Measurements from ENCODE around the gene FBXL16. TPM values are rescaled to one million over a fixed set of nuclear protein-coding genes. Genes with fewer than 3 reads are reported as not detected.
A peak's percentile ranks its signal among the peaks of the same experiment; 100 is the strongest.

The FBXL16 gene
- total RNA-seq, 1 experiment from 2014 or later: not detected

- no peak overlapping the region for H3K27ac ChIP-seq
- H3K27me3 ChIP-seq (replicated peaks): peaks cover 24% of the 10 kb centered on the region
- peaks cover 17% of the 10 kb centered on the region for H3K36me3 ChIP-seq
- no peak overlapping the region for H3K4me3 ChIP-seq
- H3K4me1 ChIP-seq (replicated peaks): peaks cover 50% of the 10 kb centered on the region
- H3K9me3 ChIP-seq (replicated peaks): 0 out of 2 replicates have a peak, but pooled peaks cover 5% of the 10 kb centered on the region
- no peak for DNase-seq (ENCODE audit: low read depth in 1 of 2, low spot score in 2 of 2)
These were observed 18.1 kb upstream of the FBXL16 start for GRCh38 chr16:723695-724094.

GRCh38 chr16:722835-723633, 17.4 kb upstream of the FBXL16 start:
- peaks cover 17% of the 10 kb centered on the region for H3K36me3 ChIP-seq
- 0 out of 2 replicates have a peak, but pooled peaks cover 5% of the 10 kb centered on the region for H3K9me3 ChIP-seq (replicated peaks)
- H3K4me3 ChIP-seq: no peak overlapping the region
- peaks cover 43% of the 10 kb centered on the region for H3K4me1 ChIP-seq (replicated peaks)
- peaks cover 21% of the 10 kb centered on the region for H3K27me3 ChIP-seq (replicated peaks)
- DNase-seq (ENCODE audit: low read depth in 1 of 2, low spot score in 2 of 2): no peak
- no peak overlapping the region for H3K27ac ChIP-seq

- DNase-seq (ENCODE audit: low read depth in 1 of 2, low spot score in 2 of 2): no peak
- no peak overlapping the region for H3K27ac ChIP-seq
- peaks cover 17% of the 10 kb centered on the region for H3K36me3 ChIP-seq
- peaks cover 14% of the 10 kb centered on the region for H3K27me3 ChIP-seq (replicated peaks)
- peak overlapping the region; percentile 89 for H3K4me3 ChIP-seq
- H3K9me3 ChIP-seq (replicated peaks): 0 out of 2 replicates have a peak, but pooled peaks cover 5% of the 10 kb centered on the region
- peaks cover 34% of the 10 kb centered on the region for H3K4me1 ChIP-seq (replicated peaks)
These were observed 16.4 kb upstream of the FBXL16 start for GRCh38 chr16:721765-722540.

- Histone ChIP-seq H3K36me3 (peaks cover 17% of the 10 kb centered on the region), H3K27me3 (replicated peaks) (peaks cover 9% of the 10 kb centered on the region; the same call in 1 of the 2 replicates), H3K4me3 (peak within 1 kb of the TSS; percentile 89), H3K4me1 (replicated peaks) (peaks cover 34% of the 10 kb centered on the region), H3K9me3 (replicated peaks) (0 out of 2 replicates have a peak, but pooled peaks cover 5% of the 10 kb centered on the region), H3K27ac (peak within 1 kb of the TSS; percentile 40)
- peak; percentile 75 to 89 for DNase-seq (ENCODE audit: low read depth in 1 of 2, low spot score in 2 of 2)
These were observed 15.6 kb upstream of the FBXL16 start, which contains the start of gene ANTKMT for GRCh38 chr16:720990-721764. TSS of gene ANTKMT (plus strand) at chr16:721146. CDS start at chr16:721275, 129 bp downstream.

- peak overlapping the region; percentile 40 for H3K27ac ChIP-seq
- H3K4me3 ChIP-seq: peak overlapping the region; percentile 89
- H3K36me3 ChIP-seq: peaks cover 17% of the 10 kb centered on the region
- H3K4me1 ChIP-seq (replicated peaks): peaks cover 41% of the 10 kb centered on the region
- H3K27me3 ChIP-seq (replicated peaks): peaks cover 4% of the 10 kb centered on the region; the same call in 1 of the 2 replicates
- H3K9me3 ChIP-seq (replicated peaks): 0 out of 2 replicates have a peak, but pooled peaks cover 5% of the 10 kb centered on the region
- DNase-seq (ENCODE audit: low read depth in 1 of 2, low spot score in 2 of 2): peak in 1 of 2 experiments; percentile 70
These were observed 14.9 kb upstream of the FBXL16 start for GRCh38 chr16:720447-720989.

- DNase-seq (ENCODE audit: low read depth in 1 of 2, low spot score in 2 of 2): no peak
- H3K27ac ChIP-seq: no peak overlapping the region
These were observed 14.3 kb upstream of the FBXL16 start for GRCh38 chr16:719815-720446.

GRCh38 chr16:718922-719321, 13.3 kb upstream of the FBXL16 start:
- Histone ChIP-seq H3K4me3 (no peak overlapping the region), H3K27me3 (replicated peaks) (no peaks in the 10 kb centered on the region; the same call in 1 of the 2 replicates), H3K9me3 (replicated peaks) (peaks cover 8% of the 10 kb centered on the region; the same call in 1 of the 2 replicates), H3K36me3 (peaks cover 20% of the 10 kb centered on the region), H3K27ac (no peak overlapping the region), H3K4me1 (replicated peaks) (peaks cover 54% of the 10 kb centered on the region)
- DNase-seq (ENCODE audit: low read depth in 1 of 2, low spot score in 2 of 2): no peak

More at GRCh38 chr16:719815-720446, 14.3 kb upstream of the FBXL16 start:
- Histone ChIP-seq H3K4me3 (peak overlapping the region; percentile 89), H3K27me3 (replicated peaks) (no peaks in the 10 kb centered on the region; the same call in 1 of the 2 replicates), H3K4me1 (replicated peaks) (peaks cover 45% of the 10 kb centered on the region), H3K36me3 (peaks cover 20% of the 10 kb centered on the region), H3K9me3 (replicated peaks) (peaks cover 8% of the 10 kb centered on the region; the same call in 1 of the 2 replicates)

- Histone ChIP-seq H3K9me3 (replicated peaks) (peaks cover 8% of the 10 kb centered on the region; the same call in 1 of the 2 replicates), H3K36me3 (peaks cover 20% of the 10 kb centered on the region), H3K4me1 (replicated peaks) (peaks cover 54% of the 10 kb centered on the region), H3K4me3 (no peak overlapping the region), H3K27me3 (replicated peaks) (no peaks in the 10 kb centered on the region; the same call in 1 of the 2 replicates), H3K27ac (no peak overlapping the region)
- no peak for DNase-seq (ENCODE audit: low read depth in 1 of 2, low spot score in 2 of 2)
These were observed 12.8 kb upstream of the FBXL16 start for GRCh38 chr16:718389-718788.

GRCh38 chr16:717450-718245, 12.0 kb upstream of the FBXL16 start:
- Histone ChIP-seq H3K9me3 (replicated peaks) (peaks cover 8% of the 10 kb centered on the region; the same call in 1 of the 2 replicates), H3K27ac (no peak overlapping the region), H3K4me1 (replicated peaks) (peaks cover 54% of the 10 kb centered on the region), H3K4me3 (no peak overlapping the region), H3K36me3 (peaks cover 17% of the 10 kb centered on the region), H3K27me3 (replicated peaks) (no peaks in the 10 kb centered on the region; the same call in 1 of the 2 replicates)
- DNase-seq (ENCODE audit: low read depth in 1 of 2, low spot score in 2 of 2): no peak

- Histone ChIP-seq H3K9me3 (replicated peaks) (peaks cover 8% of the 10 kb centered on the region; the same call in 1 of the 2 replicates), H3K36me3 (peaks cover 13% of the 10 kb centered on the region), H3K4me1 (replicated peaks) (peaks cover 56% of the 10 kb centered on the region), H3K27ac (no peak overlapping the region), H3K27me3 (replicated peaks) (no peaks in the 10 kb centered on the region; the same call in 1 of the 2 replicates), H3K4me3 (no peak overlapping the region)
- no peak for DNase-seq (ENCODE audit: low read depth in 1 of 2, low spot score in 2 of 2)
These were observed 11.2 kb upstream of the FBXL16 start for GRCh38 chr16:716768-717325.

- Histone ChIP-seq H3K27ac (no peak overlapping the region), H3K27me3 (replicated peaks) (no peaks in the 10 kb centered on the region; the same call in 1 of the 2 replicates), H3K36me3 (peaks cover 6% of the 10 kb centered on the region), H3K4me3 (peak overlapping the region; percentile 62; the same call in 1 of the 2 replicates), H3K4me1 (replicated peaks) (peaks cover 49% of the 10 kb centered on the region), H3K9me3 (replicated peaks) (peaks cover 5% of the 10 kb centered on the region; the same call in 1 of the 2 replicates)
- DNase-seq (ENCODE audit: low read depth in 1 of 2, low spot score in 2 of 2): no peak
These were observed 10.6 kb upstream of the FBXL16 start for GRCh38 chr16:716200-716568.
